Stomach smooth muscle (tissue), 2 donors: ENCODE results near the gene DCTN3.
A peak's percentile ranks its signal among the peaks of the same experiment; 100 is the strongest.

ENCODE experiments used
- H3K27ac ChIP-seq: one replicate; pipeline ENCODE4 v1.7.0; 2013; ENCODE audit warnings: mild to moderate bottlenecking, low read length, inconsistent platforms
- H3K27me3 ChIP-seq, 2 donors: one replicate each; pipeline ENCODE4 v1.7.0; 2013; ENCODE audit warnings: low read length in 2 of 2; ENCODE audit not compliant: insufficient read depth in 2 of 2, control insufficient read depth in 1 of 2
- H3K36me3 ChIP-seq, 2 donors: one replicate each; pipeline ENCODE4 v1.7.0; 2013; ENCODE audit warnings: low read length in 2 of 2; ENCODE audit not compliant: control insufficient read depth in 2 of 2, insufficient read depth in 2 of 2
- H3K4me1 ChIP-seq: one replicate; pipeline ENCODE4 v1.7.0; 2013; ENCODE audit warnings: low read length; ENCODE audit not compliant: control insufficient read depth, insufficient read depth
- H3K4me3 ChIP-seq, 2 donors: one replicate each; pipeline ENCODE4 v1.7.0; 2013; ENCODE audit warnings: low read length in 2 of 2
- H3K9ac ChIP-seq, 2 donors: one replicate each; pipeline ENCODE4 v1.7.0; 2013; ENCODE audit warnings: low read length in 2 of 2, mild to moderate bottlenecking in 1 of 2
- H3K9me3 ChIP-seq, 2 donors: one replicate each; pipeline ENCODE4 v1.7.0; 2013; ENCODE audit warnings: low read length in 2 of 2; ENCODE audit not compliant: control insufficient read depth in 2 of 2
- donor health status: healthy.
- donor health status: Pancreatic carcinoma.

Gene DCTN3

DNA sequence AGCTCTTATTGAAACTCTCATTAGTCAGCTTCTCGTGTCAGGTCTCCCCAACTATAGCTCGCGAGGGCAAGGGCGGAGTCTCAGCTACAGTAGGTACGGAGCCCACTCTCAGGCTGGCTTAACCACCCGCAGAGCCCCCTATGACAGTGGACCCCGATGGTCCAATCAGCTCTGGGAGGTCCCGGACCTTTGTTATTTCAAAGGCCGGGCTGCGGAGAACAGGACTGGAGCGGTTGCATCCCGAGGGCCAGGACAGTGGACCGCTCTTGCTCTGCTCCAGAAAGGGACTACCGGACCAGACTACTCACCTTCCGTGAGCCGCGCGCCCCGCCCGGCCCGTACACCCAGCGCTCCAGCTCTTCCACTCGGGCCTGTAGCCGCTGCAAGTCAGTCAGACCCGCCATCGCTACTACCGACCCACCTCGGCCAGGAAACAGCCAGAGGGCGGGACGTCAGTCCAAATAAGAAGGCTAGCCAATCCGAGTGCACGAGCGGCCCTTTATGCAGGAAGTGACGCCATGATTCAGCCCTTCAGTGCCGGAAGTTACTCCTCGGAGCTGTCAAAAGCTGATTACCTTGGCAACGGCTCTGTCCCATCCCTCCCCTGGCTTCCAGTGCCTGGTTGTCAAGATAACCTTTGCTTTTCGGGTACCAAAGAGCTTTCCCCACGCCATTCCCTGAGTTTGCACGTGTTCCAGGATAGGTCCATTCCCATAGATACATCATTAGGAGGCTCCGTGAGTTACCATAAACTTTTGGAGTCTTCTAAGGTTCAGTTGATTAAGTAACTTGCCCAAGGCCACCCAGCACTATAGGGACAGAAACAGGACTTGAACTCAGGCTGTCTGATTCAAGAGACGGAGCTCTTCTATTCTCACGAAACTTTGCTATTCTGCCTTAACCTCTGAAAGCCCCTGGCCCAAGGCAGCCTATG lies at the start of gene DCTN3:
DCTN3 (minus strand) TSS at position 435 of the 934 bp plus-strand sequence; CDS start at position 404, 31 bp downstream.
- Histone ChIP-seq H3K36me3 (peaks cover 19 to 26% of the 10 kb centered on the region in 2 donors), H3K9ac (peak within 1 kb of the TSS; percentile 59 to 86), H3K4me3 (peak within 1 kb of the TSS; percentile 63 to 96), H3K27ac (no peak within 1 kb of the TSS), H3K9me3 (no peaks in the 10 kb centered on the region), H3K4me1 (peaks cover 22% of the 10 kb centered on the region), H3K27me3 (peaks cover 22 to 30% of the 10 kb centered on the region in 2 donors)

DNA sequence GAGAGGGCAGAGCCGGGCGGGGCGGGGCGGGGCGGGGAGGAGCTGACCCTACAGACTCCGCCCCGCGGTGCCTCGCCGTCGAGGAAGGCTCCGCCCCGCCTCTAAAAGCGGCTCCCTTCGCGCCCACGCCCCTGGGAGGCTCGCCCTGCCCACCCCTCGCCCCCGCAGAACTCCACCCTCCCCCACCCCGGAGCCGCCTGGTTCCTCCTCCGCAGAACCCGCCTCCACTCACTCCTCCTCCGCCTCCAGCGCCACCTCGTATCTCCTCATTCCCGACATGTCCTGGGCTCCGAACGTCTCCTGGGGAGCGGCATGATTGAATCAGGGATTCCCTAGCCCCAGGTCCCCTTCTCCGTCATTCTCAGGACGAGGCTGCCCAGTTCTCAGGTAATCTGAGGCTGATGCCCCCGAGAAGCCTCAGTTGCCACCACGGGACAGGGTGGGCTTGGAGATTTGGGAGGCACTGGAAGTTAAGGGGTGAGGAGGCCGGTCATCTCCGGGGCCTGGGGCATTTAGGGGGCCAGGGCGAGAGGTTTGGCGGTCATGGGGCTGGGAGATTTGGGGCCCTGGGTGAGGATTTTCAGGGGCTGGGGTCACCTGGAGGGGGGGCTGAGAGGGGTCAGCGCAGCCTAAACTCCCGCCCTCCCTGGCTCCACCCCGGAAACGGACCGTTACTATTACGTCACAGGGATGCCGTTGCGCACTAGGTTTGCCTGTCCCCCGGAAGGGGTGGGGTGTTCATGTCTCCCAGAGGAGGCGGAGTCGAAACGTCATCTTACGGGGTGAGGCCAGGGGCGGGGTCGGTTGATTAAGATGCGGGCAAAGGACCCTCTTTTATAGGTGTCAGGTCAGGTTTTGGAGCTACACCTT lies 45.3 kb upstream of the DCTN3 start:
- Histone ChIP-seq H3K4me3 (peak overlapping the region; percentile 92), H3K27me3 (no peaks in the 10 kb centered on the region), H3K27ac (peak overlapping the region; percentile 99), H3K36me3 (peaks cover 9 to 28% of the 10 kb centered on the region in 2 donors), H3K9me3 (peaks cover 0 to 3% of the 10 kb centered on the region in 2 donors), H3K4me1 (peaks cover 33% of the 10 kb centered on the region), H3K9ac (peak overlapping the region; percentile 94 to 99)

DNA sequence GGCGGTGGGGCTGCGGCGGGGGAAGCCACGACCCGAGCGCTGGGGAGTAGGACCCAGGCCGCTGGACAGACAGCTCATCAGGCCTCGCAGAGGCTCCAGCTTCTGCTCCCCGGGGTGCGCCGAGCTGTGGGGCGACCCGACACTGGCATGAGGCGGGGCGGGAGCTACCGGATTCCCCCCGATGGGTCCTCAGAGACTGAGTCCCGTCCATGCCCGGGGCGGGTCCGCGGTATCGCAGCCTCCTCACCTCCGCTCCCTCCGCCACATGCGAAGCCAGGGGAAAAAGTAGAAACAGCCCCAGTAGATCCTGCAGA lies 44.7 kb upstream of the DCTN3 start:
- Histone ChIP-seq H3K27me3 (no peaks in the 10 kb centered on the region), H3K27ac (peak overlapping the region; percentile 82), H3K36me3 (peaks cover 14 to 32% of the 10 kb centered on the region in 2 donors), H3K9ac (peak overlapping the region; percentile 42 to 71), H3K9me3 (peaks cover 0 to 3% of the 10 kb centered on the region in 2 donors), H3K4me3 (peak overlapping the region; percentile 53 to 74), H3K4me1 (peaks cover 33% of the 10 kb centered on the region)

DNA sequence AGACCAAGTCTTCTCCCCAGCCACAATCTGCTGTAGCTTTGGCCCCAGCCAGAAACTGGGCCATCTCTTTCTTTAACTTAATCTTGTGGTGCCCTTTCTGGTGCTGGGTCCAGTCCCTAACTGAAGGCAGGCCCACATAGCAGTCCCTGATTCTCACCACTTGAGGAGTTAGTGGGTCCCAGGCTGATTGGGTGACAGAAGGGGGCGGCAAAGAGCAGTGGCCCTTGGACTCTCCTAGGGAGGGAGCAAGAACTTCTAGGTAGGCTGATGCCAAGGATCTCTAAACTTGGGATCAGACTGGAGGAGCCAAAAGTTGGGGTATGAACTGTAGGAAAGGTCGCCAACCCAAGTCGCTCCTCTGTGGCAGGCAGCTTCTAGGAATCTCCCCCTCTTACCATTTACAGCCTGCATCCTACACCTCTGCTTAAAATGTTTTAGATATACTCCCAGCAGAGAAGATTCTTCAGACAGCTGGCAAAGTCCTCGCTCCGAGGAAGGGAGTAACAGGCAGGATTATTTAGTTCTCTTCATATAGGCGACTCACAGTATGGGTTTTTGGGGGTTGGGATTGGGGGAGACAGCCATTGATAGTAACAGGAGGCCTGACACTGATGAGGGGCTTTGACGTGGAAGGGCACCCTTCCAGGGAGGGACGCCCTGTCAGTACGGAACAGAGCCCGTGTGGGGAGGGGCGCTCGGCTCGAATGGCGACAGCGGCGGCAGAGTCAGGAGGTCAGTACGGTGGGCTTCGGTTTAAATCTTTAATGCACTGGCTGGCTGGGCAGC lies 44.2 kb upstream of the DCTN3 start:
- peak overlapping the region; percentile 82 for H3K27ac ChIP-seq
- peaks cover 9 to 30% of the 10 kb centered on the region in 2 donors for H3K36me3 ChIP-seq
- H3K4me3 ChIP-seq: peak overlapping the region; percentile 53 to 74
- peak overlapping the region; percentile 42 to 71 for H3K9ac ChIP-seq
- peaks cover 0 to under 1% of the 10 kb centered on the region in 2 donors for H3K9me3 ChIP-seq
- peaks cover 33% of the 10 kb centered on the region for H3K4me1 ChIP-seq
- H3K27me3 ChIP-seq: no peaks in the 10 kb centered on the region

DNA sequence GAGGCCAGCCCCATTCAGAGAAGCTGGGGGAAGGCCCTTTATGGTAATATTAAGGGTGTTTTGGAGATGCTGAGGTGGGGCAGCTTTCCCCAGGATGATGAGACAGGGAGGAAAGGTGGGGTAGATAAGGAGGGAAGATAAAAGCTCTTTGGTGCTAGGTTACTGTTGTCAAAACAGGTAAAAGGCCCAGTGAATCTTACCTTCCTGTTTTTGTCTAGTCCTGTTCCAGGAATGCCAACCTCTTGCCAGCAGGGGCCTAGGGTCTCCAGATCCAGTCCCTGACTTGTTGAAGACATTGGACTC lies 43.0 kb upstream of the DCTN3 start:
- Histone ChIP-seq H3K36me3 (peaks cover 9 to 24% of the 10 kb centered on the region in 2 donors), H3K4me3 (no peak overlapping the region), H3K27ac (no peak overlapping the region)

DNA sequence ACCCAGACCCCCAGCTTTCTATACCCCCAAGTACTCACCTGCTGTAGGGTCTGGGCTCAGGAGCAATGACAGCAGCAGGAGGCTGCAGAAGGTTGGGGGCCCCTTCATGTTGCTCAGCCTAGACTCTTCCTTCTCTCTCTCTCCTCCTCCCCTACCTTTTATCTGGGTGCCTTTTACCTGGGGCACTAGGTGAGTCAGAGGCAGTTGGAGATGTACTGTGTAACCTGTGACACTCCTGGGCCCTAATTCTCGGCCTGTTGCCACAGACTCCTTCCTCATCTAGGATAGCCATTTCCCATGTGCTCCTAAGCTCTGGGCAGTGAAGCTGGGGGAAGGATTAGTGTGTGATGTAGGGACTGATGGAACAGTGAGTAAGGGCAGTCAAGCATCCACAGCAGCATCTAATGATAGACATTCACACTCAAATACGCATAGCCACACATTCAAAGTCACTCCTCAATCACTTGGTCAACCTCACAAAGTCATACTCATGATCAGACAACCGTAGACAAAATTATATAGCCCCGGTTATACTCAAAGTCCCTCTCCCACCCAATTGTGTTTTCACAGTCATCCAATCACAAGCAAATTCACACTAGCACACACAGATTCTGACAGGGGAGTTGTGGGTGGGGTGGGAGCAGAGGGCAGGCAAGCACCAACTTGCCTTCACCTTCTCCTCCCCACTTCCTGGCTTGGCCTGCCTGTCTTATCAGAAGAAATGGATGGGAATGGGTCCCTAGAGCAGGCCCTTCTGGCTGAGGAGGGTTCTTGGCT lies 42.4 kb upstream of the DCTN3 start, which contains the start of gene CCL27:
CCL27 (minus strand) TSS at position 132 of the 777 bp plus-strand sequence; CDS start at position 108, 24 bp downstream.
- Histone ChIP-seq H3K9ac (no peak within 1 kb of the TSS), H3K9me3 (no peaks in the 10 kb centered on the region), H3K4me3 (no peak within 1 kb of the TSS), H3K4me1 (peaks cover 30% of the 10 kb centered on the region), H3K36me3 (peaks cover 9 to 19% of the 10 kb centered on the region in 2 donors), H3K27ac (no peak within 1 kb of the TSS), H3K27me3 (no peaks in the 10 kb centered on the region)

More for the DNA sequence above, 43.0 kb upstream of the DCTN3 start:
- Histone ChIP-seq H3K4me1 (peaks cover 33% of the 10 kb centered on the region), H3K27me3 (no peaks in the 10 kb centered on the region), H3K9me3 (no peaks in the 10 kb centered on the region), H3K9ac (no peak overlapping the region)

DNA sequence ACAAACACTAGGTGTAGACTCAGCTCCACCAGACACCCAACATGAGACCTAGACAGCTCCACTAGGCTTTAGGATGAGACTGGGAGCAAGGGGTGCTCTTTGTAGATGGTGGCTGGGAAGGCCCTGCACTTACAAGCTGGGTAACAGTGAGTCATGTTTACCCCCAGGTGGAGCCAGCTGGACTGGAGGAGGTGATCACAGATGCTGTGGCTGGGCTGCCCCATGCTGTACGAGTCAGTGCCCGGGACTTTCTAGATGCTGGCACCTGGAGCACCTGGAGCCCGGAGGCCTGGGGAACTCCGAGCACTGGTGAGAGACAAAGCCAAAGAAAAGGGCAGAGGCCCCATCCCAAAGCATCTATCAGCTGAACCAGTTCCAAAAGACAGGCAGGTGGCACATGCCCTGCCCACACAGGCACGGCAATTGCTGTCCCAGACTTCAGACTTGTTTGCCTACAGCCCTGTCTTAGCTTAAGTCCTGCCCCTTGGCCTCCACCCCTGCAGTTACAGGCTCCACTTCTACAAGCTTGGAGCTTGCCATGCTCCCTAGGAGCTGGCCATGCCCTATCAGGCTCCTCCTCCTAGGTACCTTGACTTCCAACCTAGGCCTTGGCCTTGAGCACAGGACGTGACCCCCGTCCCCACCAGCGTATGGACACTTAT lies 39.4 kb upstream of the DCTN3 start:
- Histone ChIP-seq H3K27ac (no peak overlapping the region), H3K27me3 (no peaks in the 10 kb centered on the region), H3K4me3 (no peak overlapping the region), H3K9me3 (no peaks in the 10 kb centered on the region), H3K4me1 (peaks cover 24% of the 10 kb centered on the region), H3K9ac (no peak overlapping the region), H3K36me3 (peaks cover 9 to 17% of the 10 kb centered on the region in 2 donors)

DNA sequence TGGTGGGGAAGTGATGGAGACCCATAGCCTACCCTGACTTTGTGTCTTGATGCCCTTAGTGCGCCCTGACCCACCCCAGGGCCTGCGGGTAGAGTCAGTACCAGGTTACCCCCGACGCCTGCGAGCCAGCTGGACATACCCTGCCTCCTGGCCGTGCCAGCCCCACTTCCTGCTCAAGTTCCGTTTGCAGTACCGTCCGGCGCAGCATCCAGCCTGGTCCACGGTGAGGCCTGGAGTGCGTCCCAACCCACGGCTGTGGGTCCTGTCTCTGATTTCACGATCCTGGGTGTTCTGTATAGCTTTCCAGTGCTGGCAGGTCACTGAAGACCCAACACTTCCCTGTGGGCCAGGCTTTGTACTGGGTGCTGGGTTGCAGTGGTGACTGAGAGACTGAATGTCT lies 38.2 kb upstream of the DCTN3 start:
- Histone ChIP-seq H3K36me3 (peaks cover 9 to 17% of the 10 kb centered on the region in 2 donors), H3K27ac (no peak overlapping the region), H3K9me3 (no peaks in the 10 kb centered on the region), H3K4me3 (no peak overlapping the region), H3K9ac (no peak overlapping the region), H3K27me3 (no peaks in the 10 kb centered on the region), H3K4me1 (peaks cover 28% of the 10 kb centered on the region)

DNA sequence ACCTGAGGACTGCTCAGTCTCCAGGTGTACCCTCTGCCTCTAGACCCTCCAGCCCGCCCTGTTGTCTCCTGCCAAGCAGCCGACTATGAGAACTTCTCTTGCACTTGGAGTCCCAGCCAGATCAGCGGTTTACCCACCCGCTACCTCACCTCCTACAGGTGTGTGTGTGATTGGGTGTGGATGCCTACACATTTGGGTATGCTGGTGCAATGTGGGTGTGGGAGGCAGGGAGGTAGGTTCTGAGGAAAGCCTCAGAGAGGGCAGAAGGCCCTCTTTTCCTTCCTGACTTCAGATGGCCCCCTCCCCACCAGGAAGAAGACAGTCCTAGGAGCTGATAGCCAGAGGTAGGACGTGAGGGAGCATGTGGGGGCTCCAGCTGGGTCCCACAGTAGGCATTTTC lies 36.7 kb upstream of the DCTN3 start:
- Histone ChIP-seq H3K27ac (no peak overlapping the region), H3K27me3 (no peaks in the 10 kb centered on the region), H3K9ac (no peak overlapping the region), H3K36me3 (peaks cover 9 to 17% of the 10 kb centered on the region in 2 donors), H3K4me3 (no peak overlapping the region), H3K9me3 (no peaks in the 10 kb centered on the region), H3K4me1 (peaks cover 38% of the 10 kb centered on the region)
